Glomerular visceral epithelial cell (primary cell): ENCODE results near the gene TICAM2.
A peak's percentile ranks its signal among the peaks of the same experiment; 100 is the strongest.

Source experiments
- DNase-seq: peaks from one replicate; pipeline ENCODE4 v3.0.0-alpha.2; 2016; ENCODE audit errors: extremely low spot score

Gene TICAM2

DNA sequence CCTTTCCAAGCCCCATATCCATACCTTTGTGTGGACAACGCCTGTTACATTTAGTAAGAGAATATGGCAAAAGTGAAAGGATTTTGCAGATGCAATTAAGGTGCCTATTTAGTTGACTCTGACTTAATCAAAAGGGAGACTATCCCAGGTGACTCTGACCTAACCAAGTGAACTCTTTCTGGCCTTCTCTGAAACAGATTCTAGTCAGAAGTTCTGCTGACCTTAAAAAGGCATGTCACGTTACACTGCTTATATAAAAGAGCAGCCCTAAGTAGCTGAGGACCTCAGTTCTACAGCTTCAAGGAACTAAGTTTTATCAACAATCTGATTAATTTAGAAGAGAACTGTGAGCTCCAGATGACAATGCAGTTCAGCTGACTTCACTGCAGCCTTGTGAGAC, 5.7 kb upstream of the TICAM2 start:
- DNase-seq, result no peak

DNA sequence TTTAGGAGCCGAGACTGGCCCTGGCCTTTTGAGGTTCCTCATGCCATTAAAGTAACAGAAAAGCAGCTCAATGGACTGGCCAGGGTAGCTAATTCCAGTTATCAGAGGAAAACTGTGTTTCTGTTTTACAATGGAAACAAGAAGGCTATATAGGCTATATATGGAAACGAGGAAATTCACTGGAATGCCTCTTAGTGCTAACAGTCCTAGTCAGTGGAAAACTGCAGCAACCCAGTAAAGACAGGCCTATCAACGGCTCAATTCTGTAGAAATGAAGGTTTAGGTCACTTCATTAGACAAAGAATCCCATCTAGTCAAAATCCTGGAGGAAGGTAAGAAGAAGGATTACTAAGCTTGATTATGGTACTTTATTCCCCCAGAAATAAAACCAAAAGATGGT, 3.2 kb upstream of the TICAM2 start:
- DNase-seq, result no peak

DNA sequence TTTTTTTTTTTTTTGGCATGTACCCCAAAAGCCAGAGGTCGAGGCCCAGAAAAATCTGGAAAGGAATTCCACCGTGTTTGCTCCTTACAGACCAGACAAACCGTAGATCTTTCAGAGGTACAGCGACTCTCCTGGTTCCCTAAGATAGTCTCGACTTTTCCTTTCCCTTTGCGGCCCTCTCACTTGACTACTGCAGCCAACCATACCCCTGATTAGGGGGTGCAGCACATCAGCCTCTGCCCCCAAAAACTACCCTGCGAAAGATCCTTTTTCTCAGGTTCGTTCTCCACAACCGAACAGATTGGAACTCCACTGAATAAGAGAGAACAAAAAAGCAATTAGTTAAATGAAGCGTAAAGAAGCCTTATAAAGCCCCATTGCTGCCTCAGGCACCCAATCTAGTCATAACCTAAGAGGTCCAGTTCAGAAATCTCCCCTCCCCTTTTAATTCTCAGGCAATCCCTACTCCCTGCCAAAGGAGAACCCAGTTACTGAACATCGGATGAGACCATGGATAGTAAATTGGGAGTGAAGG, 379 bp upstream of the TICAM2 start:
- no peak for DNase-seq

DNA sequence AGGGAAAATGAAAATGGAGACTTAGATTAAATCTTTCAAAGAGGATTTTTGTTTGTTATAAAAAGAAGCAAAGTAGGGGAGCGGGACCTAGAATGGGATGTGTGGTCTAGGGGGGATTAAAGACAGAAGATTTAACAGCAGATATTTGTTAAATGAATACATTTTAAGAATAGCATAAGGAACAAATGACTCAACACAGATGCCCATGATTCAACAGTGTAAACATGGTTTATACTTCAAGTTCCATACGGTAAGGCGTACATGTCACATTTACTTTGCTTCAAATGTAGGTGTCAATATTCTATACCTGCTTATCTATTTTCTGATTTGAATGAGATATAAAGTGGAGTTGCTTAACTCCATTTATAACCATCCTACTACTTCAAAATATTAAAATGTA, 1.5 kb downstream of the TICAM2 start:
- DNase-seq, result no peak

DNA sequence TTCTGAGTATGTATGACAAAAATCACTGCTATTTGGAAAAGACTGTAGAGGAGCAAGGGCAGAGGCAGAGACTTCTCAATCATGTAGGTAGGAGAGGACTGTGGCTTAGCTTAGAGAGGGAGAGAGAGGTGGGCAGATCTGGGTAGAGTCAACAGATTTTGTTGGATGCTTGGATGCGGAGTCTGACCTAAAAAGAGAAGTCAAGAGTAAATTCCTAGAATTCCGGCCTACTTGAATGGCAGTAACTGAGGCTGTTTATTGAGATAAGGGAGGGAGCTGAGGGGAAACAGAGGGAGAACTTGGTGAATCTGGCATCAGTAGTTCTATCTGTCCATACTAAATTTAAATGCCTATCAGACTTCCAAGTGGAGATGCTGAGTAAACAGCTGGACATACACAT, 2.4 kb downstream of the TICAM2 start:
- DNase-seq, result no peak

DNA sequence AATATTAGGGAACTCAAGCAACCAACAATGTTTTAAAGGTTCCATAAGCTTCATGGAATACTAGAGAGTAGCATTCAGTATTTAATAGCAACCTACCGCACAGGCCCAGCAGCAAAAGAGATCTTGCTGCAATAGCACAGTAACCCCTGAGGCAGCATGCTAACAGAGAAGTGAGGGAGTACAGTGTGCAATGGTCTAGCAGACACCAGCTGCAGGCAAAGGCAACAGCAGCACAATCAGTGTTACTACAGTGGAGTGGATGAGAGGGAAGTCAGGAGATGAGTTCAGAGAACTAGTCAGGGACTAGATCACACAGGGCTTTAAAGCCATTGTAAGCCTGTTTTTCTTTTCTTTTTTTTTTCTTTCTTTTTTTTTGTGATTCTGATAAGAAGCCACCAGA, 2.8 kb downstream of the TICAM2 start:
- DNase-seq, result peak; percentile 33

DNA sequence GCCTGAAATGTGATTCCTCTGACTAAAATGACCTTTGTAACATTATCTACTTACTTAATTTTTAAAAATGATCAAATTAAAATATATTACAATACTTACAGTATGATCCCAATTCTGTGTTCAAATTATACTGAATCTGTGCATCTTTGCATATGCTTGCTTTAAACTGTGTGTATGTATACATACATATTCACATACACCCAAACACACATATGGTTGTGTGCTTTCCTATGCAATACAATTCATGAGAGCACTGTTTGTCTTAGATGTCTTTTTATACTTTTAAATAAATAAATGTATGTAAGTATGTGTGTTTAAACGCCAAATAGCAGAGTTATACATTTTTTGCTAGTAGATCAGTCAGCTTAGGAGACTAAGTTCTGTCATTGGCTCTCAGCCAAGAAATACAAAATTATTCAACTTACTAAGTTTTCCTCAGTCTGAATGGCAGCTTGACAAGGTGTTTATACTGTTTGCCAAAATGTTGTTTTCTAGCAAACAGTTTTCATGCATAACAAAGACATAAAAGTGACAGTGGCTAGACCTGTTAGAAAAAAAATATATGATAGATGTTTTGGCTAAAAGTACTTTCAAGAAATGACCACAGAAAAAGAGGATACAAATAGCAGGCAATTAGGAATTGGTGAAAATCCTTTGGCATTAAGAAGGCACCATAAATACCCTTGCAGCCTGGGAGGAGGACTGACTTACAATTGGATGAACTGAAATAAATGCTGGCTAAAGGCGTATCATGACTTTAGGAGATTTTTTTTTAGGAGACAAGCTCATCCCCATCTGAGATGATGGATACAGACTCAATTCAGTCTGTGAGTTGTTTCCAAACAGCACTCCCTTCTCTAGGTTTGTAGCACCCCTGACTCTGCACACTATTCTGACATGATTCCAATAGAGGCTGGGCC, 7.9 kb downstream of the TICAM2 start:
- no peak for DNase-seq

DNA sequence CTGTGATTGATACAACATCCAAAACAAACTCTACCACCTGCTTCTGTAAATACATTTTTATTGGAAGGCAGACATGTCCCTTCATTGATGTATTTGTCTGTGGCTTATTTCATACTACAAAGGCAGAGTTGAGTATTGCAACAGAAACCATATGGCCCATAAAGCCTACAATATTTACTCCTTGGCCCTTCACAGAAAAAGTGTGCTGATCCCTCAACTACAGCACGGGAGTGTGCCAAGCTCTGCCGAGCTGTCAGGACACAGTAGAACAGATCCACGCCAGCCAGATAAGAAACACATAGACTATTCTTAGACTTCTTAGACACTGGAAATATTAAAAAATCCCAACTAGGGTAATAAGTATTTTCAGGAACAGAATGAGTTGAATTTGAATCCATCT, 13.2 kb downstream of the TICAM2 start:
- no peak for DNase-seq

DNA sequence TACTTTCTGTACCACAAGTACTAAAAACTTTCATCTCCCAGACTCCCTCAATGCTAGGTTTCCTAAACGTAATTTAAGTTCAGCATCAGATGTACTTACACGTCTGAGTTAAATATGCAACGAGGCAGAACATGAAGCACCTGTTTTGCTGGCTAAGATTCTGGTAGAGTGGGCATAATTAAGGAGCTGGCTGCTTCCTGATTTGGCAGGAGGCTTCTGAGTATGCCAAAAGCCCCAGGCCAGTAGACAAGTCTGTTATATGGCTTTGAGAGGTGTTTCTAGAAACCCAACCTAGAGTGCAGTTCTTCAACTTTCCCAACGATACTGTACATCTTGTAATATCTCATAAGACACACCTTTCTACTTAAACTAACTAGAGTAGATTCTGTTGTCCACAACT, 13.6 kb downstream of the TICAM2 start:
- no peak for DNase-seq

DNA sequence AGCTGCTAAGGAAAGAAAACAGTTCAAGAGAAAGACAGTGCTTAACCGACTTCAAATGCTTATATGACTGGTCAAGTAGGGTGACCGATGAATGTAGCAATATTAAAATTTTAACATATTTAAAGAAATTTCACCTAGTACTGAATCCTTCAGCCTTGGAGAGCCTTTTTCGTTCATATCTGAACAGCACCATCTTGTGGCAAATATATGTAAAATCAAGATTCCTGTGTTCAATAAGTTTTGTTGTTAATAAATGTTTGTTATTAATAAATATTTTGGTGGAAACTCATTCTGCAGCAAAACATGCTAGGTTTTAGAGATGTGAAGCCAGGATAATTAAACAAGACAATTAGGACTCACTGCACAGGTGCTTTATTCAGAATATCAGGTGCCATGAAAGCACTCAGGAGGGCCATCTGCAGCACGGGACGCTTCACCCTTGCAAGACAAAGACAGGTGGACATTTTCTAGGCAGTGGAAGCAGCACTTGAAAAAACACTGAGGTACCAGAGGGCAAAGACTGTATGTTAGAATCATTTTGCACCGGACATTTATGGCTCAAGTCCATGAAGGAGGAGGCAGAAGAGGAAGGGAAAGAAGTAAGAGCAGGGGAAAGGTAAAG, 15.6 kb downstream of the TICAM2 start:
- peak; percentile 25 for DNase-seq

DNA sequence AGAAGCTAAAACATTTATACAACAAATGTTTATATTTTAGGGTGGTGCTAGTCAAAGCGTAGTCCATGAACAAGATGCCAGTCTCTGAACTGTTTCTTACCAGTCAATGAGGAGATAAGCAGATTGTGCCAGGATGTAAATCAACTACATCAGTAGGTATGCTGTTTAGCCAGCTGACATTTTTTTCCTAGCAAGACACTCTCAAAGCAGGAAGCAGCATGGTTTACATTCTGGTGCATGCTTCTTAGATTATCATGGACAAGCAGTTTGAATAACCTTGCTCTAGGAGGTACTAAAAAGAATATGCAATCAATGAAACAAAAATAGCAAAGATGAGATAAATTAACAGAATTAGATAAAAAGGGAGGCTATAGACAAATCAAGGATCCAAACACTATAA, 17.0 kb downstream of the TICAM2 start:
- no peak for DNase-seq

DNA sequence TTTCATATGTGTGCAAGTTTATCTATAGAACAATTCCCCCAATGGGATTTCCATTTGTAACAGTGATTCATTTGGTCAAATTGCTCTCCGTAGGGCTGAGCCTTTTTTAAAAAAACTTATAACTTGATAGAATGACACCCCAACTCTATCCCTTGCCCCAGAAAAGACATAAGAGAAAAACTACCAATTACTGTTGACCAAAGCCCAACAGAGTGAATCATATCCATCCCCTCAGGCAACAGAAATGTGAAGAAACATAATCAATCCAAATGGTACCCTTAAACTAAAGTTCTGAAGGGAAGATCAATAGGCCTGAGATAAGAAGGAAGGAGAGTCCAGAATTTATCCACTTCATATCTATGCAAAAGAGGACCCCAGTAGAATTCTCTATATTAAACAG, 17.8 kb downstream of the TICAM2 start:
- DNase-seq, result no peak

DNA sequence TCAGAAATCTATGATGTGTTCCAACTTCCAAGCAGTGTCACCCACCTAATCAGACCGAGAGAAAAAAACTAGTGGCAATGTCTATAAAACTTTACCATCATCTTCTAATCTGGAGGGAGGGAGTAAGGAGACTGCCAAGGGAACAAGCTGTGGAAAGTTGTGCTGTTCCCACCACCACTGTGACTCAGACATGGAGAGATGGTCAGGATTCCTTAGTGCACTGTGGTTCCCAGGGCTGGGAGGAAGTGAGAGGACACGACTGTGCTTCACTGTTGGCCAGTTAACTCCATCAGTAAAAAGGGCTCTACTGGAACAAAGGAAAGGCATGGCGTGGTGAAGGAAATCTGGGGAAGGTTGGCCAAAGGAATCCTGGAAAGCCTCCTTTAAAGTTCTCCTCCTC, 18.8 kb downstream of the TICAM2 start:
- DNase-seq, result peak; percentile 85

DNA sequence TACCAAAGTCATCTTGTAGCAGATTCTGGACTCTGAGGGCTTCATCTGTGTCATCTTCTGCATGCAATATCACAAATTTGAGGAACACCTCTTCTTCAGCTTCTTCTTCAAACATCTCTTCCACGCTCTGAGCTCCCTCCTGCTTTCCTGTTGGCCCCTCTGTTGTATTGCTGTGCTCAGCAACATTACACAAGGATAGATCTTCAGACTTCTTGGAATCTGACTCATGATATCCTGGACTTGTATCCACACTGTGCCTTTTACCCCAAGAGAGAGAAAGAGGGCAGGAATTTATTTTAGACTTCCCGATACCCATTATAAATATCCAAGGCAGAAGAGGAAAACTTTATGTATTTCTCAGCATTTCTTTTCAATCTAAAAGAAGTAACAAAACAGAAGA, 21.3 kb downstream of the TICAM2 start:
- DNase-seq, result no peak

DNA sequence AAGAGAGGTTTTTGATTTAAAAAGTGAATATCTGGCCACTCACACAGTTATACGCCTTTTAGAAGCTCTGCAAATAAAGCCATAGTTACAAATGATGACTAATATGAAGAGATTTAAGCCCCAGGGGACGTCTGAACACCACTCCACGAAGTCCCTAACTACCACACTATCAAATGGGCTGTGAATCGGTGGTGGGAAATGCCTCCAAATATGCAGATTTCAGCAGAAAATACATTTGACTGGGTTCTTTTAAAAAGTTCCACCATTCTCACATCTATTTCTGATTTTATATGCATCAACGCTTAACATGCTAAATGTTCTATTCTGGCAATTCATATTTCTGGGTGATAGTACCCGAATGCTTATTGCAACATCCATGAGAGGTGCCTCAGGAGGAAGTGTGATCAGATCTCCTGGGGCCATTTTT, 22.5 kb downstream of the TICAM2 start:
- no peak for DNase-seq

DNA sequence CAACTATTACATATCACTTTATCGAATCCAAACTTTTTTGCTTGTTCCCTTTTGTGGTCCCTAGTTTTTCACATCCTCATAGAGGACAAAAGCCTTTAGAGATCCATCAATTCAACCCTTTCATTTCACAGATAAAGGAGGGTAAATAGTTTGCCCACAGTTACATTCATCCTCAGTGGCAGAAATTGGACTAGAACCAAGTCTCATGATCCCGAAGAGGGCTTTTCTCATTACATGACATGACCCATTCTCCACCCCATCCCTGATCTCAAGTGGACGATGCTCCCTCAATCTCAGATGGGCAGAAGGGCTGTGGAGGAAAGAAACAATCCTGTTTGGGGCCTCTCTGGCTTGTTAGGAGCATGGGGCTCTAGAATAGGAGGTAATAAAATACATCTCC, 23.1 kb downstream of the TICAM2 start:
- no peak for DNase-seq

DNA sequence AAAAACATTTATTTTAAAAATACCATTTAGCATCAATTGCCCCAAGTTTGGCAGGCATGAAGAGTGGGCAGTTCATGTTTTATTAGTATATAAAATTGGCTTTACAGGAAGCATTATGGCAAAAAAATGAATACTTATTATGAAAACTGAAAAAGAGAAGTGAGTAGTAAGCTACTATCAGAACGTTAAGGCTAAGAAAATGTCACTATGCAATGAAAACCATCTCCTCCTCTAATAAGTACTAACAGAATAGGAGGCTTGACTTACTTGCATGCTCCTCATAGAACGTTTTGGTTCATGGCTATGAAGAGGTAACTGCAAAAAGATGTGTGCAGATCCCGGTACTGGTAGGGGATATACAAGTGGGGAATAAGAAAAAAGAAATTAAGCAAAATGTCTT, 23.6 kb downstream of the TICAM2 start:
- no peak for DNase-seq

DNA sequence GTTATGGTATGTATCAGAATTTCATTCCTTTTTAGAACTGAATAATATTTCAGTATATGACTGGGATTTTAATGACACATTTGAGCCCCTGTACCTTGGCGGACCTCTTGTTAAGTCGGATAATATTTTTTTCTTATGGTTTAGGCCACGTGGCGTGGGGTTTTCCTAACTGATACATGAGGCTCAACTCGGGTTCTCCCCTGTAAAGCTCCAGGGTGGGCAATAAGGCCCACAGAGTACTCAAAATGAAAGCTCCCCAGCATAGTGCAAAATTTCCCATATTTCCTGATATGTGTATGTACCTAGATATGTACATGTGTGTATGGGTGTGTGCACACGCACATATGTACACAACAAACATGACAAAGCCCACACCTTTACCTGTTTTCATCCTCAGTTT, 24.5 kb downstream of the TICAM2 start:
- no peak for DNase-seq

DNA sequence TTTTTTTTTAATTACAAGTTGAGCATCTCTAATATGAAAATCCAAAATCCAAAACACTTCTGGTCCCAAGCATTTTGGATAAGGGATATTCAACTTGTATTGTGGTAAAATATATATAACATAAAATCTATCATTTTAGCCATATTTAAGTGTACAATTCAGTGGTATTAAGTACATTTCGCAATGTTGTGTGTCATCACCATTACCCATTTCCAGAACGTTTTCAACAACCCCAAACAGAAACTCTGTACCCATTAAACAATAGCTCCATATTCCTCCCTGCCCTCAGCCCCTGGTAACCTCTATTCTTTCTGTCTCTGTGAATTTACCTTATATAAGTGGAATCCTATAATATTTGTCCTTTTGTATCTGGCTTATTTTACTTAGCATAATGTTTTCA, 24.9 kb downstream of the TICAM2 start:
- no peak for DNase-seq

DNA sequence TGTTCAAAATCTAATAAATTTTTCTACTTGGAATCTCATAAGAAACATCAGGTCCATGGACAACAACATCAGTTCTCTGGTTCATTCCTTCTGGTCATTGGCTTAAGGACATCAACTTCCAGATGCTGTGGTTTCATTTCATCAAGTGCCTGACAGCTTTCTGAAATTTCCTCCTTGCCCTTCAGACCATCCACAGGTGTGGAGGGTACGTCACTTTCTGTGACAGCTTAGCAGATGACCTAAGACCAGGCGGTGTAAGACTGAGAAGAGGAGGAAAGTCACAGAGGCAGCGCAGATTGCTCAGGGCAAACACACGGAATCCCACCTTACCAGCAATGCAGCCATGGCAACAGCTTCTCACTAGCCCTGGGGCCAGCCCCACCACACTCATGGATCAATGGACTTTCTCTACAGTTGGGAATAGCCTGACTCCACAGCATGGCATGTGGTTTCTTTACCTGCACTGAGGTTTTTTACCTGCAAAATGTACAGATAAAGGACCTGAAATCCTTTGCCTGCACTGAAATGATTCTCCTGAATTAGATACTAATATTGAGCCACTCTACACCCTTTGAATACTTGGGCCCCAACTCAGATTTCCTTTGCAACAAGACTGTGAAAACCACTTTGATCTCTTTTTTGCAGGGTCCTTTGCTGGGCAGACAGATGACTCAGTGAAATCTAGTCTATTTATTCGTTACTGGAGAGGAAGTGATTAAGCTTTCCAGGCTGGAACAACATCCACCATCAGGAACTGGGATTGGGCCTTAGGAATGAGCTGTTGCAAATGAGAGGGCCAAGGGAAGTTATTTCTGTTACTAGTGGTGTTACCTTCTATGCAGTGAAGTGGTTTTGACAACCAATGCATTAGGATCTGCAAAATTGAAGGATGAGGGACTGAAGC, 26.9 kb downstream of the TICAM2 start:
- DNase-seq, result peak; percentile 50

DNA sequence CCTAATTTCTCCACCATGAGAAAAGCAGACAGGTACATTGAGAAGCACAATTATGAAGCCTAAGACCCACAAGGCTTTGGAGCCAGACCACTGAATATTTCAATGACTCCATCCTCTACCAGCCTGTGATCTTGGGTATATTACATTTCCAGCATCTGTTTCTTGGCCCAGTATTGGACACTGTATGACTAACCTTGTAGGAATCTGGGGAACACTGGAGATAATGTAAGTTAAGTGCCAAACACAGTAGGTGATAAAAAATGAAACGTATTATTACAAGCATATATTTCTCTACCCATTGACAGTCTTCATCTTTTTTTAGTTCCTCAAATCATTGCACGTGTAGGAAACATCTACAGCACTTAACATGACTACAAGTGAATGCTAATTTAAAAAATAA, 29.1 kb downstream of the TICAM2 start:
- DNase-seq, result peak; percentile 62

DNA sequence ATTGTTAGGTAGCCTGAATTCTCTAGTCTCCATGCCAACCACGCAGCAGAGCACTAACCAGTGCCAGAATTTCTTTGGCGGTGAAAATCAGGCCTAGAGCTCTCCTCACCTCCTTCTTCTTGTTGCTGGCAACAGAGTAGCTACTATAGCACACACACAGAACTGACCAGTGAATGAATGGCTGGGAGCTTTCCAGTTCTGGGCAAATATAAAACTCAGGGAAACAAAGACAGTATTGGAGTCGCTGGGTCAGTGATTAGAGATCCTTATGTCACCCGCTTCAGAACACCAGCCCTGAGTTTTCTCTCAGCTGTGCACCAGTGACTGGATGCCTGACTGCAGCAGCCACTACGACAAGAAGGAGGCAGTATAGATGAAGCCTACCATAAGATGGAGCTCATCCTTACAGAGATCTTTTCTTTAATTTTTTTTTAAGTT, 30.8 kb downstream of the TICAM2 start:
- no peak for DNase-seq
